Measurements from ENCODE around the gene SUSD3. TPM values are rescaled to one million over a fixed set of nuclear protein-coding genes. Genes with fewer than 3 reads are reported as not detected.

Gene SUSD3
- total RNA-seq, 1 experiment from 2014 or later, result 11.9 TPM

DNA sequence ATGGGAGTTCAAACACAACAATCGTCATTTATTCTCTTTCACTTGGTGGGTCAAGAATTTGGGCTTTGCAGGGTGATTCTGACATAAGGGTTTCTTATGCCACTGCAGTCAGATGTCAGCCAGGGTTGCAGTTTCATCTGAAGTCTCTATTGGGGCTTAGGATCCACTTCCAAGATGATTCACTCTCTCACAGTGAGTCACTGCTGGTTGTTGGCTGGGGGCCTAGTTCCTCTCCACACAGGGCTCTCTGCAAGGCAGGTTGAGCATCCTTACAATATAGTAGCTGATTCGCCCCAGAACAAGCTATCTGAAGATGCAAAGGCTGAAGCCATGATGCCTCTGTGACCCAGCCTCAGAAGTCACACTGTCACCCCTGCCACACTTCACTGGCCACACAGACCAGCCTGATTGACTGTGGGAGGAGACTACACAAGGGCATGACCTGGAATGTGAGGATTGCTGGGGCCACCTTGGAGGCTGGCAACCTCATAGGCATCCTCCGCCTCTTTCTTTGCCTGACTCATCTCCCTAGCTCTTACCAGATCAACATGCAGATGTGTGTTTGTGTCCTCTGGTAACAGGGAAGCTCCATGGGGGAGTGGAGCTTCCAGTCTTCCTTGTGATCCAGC lies 33.1 kb downstream of the SUSD3 start:
- Mint-ChIP-seq H3K27ac (no peak overlapping the region), H3K36me3 (peaks cover 2% of the 10 kb centered on the region), H3K4me3 (no peak overlapping the region), H3K4me1 (peaks cover 11% of the 10 kb centered on the region), H3K9me3 (peaks cover 2% of the 10 kb centered on the region; the same call in 1 of the 2 replicates), H3K27me3 (ENCODE audit: low read depth) (no peaks in the 10 kb centered on the region; the same call in 1 of the 2 replicates)
- ATAC-seq (no peak), DNase-seq (ENCODE audit: low spot score) (no peak)
- TF ChIP-seq, protein P1, sequence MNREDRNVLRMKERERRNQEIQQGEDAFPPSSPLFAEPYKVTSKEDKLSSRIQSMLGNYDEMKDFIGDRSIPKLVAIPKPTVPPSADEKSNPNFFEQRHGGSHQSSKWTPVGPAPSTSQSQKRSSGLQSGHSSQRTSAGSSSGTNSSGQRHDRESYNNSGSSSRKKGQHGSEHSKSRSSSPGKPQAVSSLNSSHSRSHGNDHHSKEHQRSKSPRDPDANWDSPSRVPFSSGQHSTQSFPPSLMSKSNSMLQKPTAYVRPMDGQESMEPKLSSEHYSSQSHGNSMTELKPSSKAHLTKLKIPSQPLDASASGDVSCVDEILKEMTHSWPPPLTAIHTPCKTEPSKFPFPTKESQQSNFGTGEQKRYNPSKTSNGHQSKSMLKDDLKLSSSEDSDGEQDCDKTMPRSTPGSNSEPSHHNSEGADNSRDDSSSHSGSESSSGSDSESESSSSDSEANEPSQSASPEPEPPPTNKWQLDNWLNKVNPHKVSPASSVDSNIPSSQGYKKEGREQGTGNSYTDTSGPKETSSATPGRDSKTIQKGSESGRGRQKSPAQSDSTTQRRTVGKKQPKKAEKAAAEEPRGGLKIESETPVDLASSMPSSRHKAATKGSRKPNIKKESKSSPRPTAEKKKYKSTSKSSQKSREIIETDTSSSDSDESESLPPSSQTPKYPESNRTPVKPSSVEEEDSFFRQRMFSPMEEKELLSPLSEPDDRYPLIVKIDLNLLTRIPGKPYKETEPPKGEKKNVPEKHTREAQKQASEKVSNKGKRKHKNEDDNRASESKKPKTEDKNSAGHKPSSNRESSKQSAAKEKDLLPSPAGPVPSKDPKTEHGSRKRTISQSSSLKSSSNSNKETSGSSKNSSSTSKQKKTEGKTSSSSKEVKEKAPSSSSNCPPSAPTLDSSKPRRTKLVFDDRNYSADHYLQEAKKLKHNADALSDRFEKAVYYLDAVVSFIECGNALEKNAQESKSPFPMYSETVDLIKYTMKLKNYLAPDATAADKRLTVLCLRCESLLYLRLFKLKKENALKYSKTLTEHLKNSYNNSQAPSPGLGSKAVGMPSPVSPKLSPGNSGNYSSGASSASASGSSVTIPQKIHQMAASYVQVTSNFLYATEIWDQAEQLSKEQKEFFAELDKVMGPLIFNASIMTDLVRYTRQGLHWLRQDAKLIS (CRISPR knock-in tag; IDR thresholded peaks at IDR 0.05; ENCODE audit: borderline replicate concordance), result no peak
- TF ChIP-seq CBFB (CRISPR knock-in tag; IDR thresholded peaks at IDR 0.05; ENCODE audit: low read depth) (no peak), ZNF263 (CRISPR knock-in tag; IDR thresholded peaks at IDR 0.05; ENCODE audit: low read depth) (no peak), ETV6 (CRISPR knock-in tag; IDR thresholded peaks at IDR 0.05) (no peak)
- TF ChIP-seq, protein P2, sequence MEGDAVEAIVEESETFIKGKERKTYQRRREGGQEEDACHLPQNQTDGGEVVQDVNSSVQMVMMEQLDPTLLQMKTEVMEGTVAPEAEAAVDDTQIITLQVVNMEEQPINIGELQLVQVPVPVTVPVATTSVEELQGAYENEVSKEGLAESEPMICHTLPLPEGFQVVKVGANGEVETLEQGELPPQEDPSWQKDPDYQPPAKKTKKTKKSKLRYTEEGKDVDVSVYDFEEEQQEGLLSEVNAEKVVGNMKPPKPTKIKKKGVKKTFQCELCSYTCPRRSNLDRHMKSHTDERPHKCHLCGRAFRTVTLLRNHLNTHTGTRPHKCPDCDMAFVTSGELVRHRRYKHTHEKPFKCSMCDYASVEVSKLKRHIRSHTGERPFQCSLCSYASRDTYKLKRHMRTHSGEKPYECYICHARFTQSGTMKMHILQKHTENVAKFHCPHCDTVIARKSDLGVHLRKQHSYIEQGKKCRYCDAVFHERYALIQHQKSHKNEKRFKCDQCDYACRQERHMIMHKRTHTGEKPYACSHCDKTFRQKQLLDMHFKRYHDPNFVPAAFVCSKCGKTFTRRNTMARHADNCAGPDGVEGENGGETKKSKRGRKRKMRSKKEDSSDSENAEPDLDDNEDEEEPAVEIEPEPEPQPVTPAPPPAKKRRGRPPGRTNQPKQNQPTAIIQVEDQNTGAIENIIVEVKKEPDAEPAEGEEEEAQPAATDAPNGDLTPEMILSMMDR (IDR thresholded peaks at IDR 0.05), result no peak
- TF ChIP-seq, protein P3, sequence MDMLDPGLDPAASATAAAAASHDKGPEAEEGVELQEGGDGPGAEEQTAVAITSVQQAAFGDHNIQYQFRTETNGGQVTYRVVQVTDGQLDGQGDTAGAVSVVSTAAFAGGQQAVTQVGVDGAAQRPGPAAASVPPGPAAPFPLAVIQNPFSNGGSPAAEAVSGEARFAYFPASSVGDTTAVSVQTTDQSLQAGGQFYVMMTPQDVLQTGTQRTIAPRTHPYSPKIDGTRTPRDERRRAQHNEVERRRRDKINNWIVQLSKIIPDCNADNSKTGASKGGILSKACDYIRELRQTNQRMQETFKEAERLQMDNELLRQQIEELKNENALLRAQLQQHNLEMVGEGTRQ (CRISPR knock-in tag; IDR thresholded peaks at IDR 0.05), result no peak
- ChIA-PET CTCF (no interaction called here), POLR2A (no interaction called here)

DNA sequence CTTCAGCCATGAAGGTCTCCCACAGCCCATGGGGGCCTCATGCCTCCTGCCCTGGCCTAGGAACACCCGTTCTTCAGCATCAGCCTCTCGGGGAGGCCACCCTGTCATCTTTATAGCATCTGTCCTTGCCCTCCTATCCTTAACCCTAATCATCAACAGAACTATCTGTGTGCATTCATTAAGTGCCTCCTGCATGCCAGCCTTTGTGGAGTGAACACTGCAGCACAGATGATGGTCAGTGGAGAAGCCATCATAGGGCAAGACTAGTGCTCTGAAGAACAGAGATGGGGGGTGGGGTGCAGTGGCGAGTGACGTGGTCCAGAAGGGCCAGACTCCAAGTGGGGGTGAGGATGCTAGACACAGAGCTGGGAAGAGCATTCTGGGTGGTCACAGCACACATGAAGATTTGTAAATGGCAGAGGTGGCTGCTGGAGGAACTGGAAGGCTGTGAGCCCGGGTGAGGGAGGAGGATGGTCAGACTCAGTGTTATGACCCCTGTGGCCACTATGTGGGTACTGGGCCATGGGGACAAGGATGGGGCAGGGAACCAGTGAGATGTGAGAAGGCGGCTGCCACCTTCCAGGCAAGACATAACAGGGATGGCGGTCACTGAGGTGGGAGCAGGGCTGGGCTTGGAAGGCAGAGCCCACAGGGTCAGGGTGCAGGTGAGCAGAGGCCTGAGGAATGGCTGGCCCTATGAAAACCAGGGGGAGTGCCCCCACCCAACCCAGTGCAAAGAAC lies 33.9 kb downstream of the SUSD3 start:
- H3K27me3 Mint-ChIP-seq (ENCODE audit: low read depth), result no peaks in the 10 kb centered on the region; the same call in 1 of the 2 replicates
- ChIA-PET CTCF (no interaction called here), POLR2A (no interaction called here)
- H3K36me3 Mint-ChIP-seq, result no peaks in the 10 kb centered on the region
- ATAC-seq (no peak), DNase-seq (ENCODE audit: low spot score) (peak; percentile 9)
- H3K9me3 Mint-ChIP-seq, result no peaks in the 10 kb centered on the region
- no peak overlapping the region for H3K27ac Mint-ChIP-seq
- no peak overlapping the region for H3K4me3 Mint-ChIP-seq
- H3K4me1 Mint-ChIP-seq, result peaks cover 18% of the 10 kb centered on the region
- TF ChIP-seq, protein P4, sequence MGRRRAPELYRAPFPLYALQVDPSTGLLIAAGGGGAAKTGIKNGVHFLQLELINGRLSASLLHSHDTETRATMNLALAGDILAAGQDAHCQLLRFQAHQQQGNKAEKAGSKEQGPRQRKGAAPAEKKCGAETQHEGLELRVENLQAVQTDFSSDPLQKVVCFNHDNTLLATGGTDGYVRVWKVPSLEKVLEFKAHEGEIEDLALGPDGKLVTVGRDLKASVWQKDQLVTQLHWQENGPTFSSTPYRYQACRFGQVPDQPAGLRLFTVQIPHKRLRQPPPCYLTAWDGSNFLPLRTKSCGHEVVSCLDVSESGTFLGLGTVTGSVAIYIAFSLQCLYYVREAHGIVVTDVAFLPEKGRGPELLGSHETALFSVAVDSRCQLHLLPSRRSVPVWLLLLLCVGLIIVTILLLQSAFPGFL (CRISPR knock-in tag; IDR thresholded peaks at IDR 0.05; ENCODE audit: borderline replicate concordance), result no peak
- TF ChIP-seq ZNF317 (CRISPR knock-in tag; IDR thresholded peaks at IDR 0.05; ENCODE audit: borderline replicate concordance, low read depth) (no peak), NFYB (CRISPR knock-in tag; conservative IDR thresholded peaks at IDR 0.05; ENCODE audit: low read depth) (no peak), FOXK1 (CRISPR knock-in tag; IDR thresholded peaks at IDR 0.05) (no peak), JAZF1 (CRISPR knock-in tag; IDR thresholded peaks at IDR 0.05) (no peak), ZNF232 (CRISPR knock-in tag; IDR thresholded peaks at IDR 0.05) (no peak), HMGA2 (CRISPR knock-in tag; IDR thresholded peaks at IDR 0.05) (no peak)
- TF ChIP-seq, protein P5, sequence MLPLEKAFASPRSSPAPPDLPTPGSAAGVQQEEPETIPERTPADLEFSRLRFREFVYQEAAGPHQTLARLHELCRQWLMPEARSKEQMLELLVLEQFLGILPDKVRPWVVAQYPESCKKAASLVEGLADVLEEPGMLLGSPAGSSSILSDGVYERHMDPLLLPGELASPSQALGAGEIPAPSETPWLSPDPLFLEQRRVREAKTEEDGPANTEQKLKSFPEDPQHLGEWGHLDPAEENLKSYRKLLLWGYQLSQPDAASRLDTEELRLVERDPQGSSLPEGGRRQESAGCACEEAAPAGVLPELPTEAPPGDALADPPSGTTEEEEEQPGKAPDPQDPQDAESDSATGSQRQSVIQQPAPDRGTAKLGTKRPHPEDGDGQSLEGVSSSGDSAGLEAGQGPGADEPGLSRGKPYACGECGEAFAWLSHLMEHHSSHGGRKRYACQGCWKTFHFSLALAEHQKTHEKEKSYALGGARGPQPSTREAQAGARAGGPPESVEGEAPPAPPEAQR (CRISPR knock-in tag; IDR thresholded peaks at IDR 0.05), result no peak
- TF ChIP-seq, protein P6, sequence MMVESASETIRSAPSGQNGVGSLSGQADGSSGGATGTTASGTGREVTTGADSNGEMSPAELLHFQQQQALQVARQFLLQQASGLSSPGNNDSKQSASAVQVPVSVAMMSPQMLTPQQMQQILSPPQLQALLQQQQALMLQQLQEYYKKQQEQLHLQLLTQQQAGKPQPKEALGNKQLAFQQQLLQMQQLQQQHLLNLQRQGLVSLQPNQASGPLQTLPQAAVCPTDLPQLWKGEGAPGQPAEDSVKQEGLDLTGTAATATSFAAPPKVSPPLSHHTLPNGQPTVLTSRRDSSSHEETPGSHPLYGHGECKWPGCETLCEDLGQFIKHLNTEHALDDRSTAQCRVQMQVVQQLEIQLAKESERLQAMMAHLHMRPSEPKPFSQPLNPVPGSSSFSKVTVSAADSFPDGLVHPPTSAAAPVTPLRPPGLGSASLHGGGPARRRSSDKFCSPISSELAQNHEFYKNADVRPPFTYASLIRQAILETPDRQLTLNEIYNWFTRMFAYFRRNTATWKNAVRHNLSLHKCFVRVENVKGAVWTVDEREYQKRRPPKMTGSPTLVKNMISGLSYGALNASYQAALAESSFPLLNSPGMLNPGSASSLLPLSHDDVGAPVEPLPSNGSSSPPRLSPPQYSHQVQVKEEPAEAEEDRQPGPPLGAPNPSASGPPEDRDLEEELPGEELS (CRISPR knock-in tag; IDR thresholded peaks at IDR 0.05), result no peak
- TF ChIP-seq, protein P7, sequence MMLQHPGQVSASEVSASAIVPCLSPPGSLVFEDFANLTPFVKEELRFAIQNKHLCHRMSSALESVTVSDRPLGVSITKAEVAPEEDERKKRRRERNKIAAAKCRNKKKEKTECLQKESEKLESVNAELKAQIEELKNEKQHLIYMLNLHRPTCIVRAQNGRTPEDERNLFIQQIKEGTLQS (CRISPR knock-in tag; conservative IDR thresholded peaks at IDR 0.05), result no peak
- TF ChIP-seq, protein P8, sequence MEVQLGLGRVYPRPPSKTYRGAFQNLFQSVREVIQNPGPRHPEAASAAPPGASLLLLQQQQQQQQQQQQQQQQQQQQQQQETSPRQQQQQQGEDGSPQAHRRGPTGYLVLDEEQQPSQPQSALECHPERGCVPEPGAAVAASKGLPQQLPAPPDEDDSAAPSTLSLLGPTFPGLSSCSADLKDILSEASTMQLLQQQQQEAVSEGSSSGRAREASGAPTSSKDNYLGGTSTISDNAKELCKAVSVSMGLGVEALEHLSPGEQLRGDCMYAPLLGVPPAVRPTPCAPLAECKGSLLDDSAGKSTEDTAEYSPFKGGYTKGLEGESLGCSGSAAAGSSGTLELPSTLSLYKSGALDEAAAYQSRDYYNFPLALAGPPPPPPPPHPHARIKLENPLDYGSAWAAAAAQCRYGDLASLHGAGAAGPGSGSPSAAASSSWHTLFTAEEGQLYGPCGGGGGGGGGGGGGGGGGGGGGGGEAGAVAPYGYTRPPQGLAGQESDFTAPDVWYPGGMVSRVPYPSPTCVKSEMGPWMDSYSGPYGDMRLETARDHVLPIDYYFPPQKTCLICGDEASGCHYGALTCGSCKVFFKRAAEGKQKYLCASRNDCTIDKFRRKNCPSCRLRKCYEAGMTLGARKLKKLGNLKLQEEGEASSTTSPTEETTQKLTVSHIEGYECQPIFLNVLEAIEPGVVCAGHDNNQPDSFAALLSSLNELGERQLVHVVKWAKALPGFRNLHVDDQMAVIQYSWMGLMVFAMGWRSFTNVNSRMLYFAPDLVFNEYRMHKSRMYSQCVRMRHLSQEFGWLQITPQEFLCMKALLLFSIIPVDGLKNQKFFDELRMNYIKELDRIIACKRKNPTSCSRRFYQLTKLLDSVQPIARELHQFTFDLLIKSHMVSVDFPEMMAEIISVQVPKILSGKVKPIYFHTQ (CRISPR knock-in tag; IDR thresholded peaks at IDR 0.05), result no peak
